Mesenteric fat pad (tissue), 1 donor: ENCODE results near the gene CERT1. TPM values are rescaled to one million over a fixed set of nuclear protein-coding genes. Genes with fewer than 3 reads are reported as not detected.
"Not testable (repeated sequence)": the region's sequence is repeated elsewhere in the genome, so short reads cannot be mapped to it uniquely, and the experiment has no call there.

Experiments
- DNase-seq: peaks from one replicate; pipeline ENCODE4 v3.0.0-alpha.2; 2020; ENCODE audit warnings: low spot score
- long read RNA-seq: library from polyadenylated mRNA; unstranded; transcript quantifications from one replicate; pipeline ENCODE4 v2.0.0, GENCODE V29; 2020
- total RNA-seq: library from RNA; stranded (reverse); fragmentation: NEBNext Ultra II Directional; extraction: Animal tissue kit (Norgen Biotek cat#: 25700); gene quantifications from one replicate; pipeline ENCODE4 v1.2.1, GENCODE V29; 2021
- donor health status: DM: yes; HTN: yes; CAD: no.

CERT1 gene, protein sequence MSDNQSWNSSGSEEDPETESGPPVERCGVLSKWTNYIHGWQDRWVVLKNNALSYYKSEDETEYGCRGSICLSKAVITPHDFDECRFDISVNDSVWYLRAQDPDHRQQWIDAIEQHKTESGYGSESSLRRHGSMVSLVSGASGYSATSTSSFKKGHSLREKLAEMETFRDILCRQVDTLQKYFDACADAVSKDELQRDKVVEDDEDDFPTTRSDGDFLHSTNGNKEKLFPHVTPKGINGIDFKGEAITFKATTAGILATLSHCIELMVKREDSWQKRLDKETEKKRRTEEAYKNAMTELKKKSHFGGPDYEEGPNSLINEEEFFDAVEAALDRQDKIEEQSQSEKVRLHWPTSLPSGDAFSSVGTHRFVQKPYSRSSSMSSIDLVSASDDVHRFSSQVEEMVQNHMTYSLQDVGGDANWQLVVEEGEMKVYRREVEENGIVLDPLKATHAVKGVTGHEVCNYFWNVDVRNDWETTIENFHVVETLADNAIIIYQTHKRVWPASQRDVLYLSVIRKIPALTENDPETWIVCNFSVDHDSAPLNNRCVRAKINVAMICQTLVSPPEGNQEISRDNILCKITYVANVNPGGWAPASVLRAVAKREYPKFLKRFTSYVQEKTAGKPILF
- total RNA-seq = 83.0 TPM
- long read RNA-seq, full-length matches to known transcripts = 65 of 126 reads
- long read RNA-seq, partial matches to known transcripts = 45 of 126 reads
- long read RNA-seq, other reads (novel, unspliced or antisense) = 16 of 126 reads

GRCh38 chr5:75511435-75512382 is at the start of gene CERT1, which contains the start of gene POLK:
CERT1 (minus strand) TSS chr5:75511629; CDS start chr5:75511207, 422 bp downstream.
POLK (plus strand) TSS chr5:75511891.
- DNase-seq = peak; percentile 98

- not testable (repeated sequence) for DNase-seq
Measured at GRCh38 chr5:75560655-75561054, 49.2 kb upstream of the CERT1 start.

DNA sequence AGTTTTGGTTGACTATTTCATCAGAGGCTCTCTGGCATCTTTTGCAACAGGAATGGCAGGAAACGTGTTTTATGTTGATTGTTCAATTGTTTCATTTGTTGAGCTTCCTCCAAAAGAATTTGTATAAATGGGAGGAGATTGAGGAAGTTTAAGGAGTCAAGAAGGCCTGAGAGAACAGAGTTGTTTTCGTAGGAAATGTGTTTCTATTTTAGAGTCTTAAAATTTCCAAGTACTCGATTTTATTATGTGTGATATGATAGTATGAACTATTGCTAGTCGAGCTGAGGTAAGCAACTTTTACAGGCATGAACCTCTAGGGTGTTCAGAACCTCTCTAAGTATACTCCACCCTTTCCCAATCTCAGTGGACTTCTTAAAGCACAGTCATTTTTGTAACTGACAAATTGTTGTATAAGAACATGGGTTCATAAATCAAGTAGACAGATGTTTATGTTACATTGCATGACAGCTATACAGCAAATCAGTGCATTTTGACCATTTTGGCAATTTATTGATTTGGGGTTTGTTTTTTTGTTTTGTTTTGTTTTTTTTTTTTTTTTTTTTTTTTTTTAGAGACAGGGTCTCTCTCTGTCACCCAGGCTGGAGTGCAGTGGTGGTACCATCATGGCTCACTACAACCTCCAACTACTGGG is 47.7 kb upstream of the CERT1 start:
- DNase-seq = no peak

GRCh38 chr5:75558221-75558620 is 46.8 kb upstream of the CERT1 start:
- no peak for DNase-seq

- no peak for DNase-seq
Measured at GRCh38 chr5:75553358-75553757, 41.9 kb upstream of the CERT1 start.

GRCh38 chr5:75552764-75553163 is 41.3 kb upstream of the CERT1 start:
- DNase-seq = no peak

DNA sequence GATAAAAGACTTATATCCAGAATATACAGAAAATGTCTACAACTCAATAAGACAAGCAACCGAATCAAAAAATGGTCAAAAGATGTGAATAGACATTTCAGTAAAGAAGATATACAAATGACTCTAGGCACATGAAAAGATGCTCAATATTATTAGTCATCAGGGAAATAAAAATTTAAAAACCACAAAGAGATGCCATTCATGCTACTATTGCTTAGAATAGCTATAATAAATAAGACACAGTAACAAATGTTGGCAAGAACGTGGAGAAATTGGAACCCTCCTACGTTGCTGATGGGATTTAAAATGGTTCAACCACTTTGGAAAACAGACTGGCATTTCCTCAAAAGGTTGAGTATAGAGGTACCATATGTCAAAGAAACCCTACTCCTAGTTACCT is 40.0 kb upstream of the CERT1 start:
- no peak for DNase-seq

DNA sequence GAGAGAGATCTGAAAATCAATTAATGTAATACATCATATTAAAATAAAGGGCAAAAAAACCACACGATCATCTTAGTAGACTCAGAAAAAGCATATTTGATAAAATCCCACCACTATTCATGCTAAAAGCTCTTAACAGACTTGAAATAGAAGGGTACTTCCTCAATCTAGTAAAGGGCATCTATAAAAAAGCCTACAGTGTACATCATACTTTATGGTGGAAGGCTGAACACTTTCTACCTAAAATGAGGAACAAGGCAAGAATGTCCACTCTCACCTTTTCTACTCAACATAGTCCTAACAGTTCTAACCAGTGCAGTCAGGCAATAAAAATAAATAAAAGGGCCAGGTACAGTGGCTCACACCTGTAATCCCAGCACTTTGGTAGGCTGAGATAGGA is 39.2 kb upstream of the CERT1 start:
- DNase-seq = no peak

DNA sequence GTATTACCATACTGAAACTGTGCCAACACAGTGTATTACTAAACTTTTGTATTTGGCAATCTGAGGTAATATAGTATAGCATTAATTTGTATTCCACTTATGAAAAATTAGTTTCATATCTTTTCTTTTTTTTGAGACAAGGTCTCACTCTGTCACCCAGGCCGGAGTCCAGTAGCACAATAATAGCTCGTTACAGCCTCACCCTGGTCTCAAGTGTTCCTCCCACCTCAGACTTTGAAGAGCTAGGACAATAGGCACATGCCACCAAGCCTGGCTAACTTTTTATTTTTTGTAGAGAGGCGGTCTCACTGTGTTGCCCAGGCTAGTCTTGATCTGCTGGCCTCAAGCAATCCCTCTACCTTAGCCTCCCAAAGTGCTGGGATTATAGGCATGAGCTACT is 36.4 kb upstream of the CERT1 start:
- DNase-seq = no peak

- no peak for DNase-seq
Measured at GRCh38 chr5:75546830-75547229, 35.4 kb upstream of the CERT1 start.

- DNase-seq = no peak
Measured at GRCh38 chr5:75545131-75545530, 33.7 kb upstream of the CERT1 start.

DNA sequence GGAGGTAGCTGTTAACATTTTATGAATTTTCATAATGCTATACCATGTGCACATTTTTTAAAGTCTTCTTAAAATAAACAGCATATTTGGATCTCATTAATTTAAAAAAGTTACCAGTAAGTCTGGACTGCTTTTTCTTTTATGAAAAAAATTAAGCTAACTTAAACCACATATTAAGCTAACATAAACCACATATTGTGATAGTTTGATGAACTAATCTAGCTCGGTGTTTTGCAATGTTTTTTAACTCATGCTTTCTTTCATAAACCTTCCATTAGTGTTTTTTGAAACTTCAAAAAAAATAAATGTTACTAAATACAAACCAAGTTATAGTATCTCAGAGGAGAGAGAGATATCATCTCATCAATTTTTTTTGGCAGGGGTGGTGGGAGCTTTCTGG is 26.8 kb upstream of the CERT1 start:
- DNase-seq = no peak

DNA sequence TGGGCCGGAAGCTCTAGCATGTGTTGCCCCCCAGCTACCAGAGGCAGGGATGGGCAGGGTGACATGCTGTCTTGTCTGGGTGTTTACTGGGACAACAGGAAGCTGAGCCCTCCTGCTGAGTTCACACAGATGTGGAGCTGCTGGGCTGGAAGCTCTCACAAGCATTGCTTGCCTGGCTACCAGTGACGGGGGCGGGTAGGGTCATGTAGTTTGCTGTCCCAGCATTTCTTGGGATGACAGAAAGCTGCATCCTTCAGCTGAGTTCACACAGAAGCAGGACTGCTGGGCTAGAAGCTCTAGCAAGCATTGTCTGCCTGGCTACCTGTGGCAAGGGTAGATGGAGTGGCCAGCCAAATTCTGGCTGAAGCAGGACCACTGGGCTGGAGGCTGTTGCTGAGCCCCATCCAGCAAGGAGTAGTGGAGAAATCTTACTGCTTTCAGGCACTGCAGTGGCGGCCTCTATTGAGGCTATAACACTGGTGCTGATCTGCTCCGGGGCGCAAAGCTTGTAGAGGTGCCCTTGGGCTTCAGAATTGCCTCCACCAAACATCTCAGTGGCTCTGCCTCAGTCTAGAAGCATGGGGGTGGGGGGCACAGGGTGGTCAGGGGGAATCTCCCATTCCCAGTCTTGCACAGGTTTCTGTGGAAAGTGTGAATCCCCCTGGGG is 25.4 kb upstream of the CERT1 start:
- no peak for DNase-seq

- no peak for DNase-seq
Measured at GRCh38 chr5:75536147-75536546, 24.7 kb upstream of the CERT1 start.

- no peak for DNase-seq
Measured at GRCh38 chr5:75534734-75535133, 23.3 kb upstream of the CERT1 start.

- DNase-seq = not testable (repeated sequence)
Measured at GRCh38 chr5:75533716-75534115, 22.3 kb upstream of the CERT1 start.

DNA sequence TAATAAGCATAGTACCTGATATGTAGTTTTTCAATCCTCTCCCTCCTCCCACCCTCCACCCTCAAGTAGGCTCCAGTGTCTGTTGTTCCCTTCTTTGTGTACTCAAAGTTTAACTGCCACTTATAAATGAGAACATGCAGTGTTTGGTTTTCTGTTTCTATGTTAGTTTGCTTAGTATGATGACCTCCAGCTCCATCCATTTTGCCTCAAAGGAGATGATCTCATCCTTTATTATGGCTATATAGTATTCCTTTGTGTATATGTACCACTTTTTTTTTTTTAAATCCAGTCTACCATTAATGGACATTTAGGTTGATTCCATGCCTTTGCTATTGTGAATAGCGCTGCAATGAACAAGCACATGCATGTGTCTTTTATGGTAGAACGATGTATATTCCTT is 20.8 kb upstream of the CERT1 start:
- no peak for DNase-seq

GRCh38 chr5:75529185-75529584 is 17.8 kb upstream of the CERT1 start:
- no peak for DNase-seq

DNA sequence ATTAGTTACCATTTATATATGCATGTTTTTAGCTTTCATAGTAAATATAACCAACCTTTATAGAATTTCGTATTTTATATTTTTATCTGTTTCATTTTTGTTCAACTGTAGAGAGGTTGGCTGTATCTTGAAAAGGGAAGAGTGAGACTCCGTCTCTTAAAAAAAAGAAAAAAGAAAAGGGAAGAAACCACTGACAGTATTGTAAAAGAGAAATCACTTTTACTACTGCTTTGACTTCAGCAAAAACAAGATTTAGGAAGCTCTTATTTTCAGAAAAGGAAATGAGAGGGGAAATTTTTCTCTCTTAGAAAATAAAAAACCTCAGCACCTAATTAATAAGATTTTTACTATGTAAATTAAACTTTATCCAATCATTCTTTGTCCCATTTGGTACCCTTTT is 14.6 kb upstream of the CERT1 start:
- no peak for DNase-seq

DNA sequence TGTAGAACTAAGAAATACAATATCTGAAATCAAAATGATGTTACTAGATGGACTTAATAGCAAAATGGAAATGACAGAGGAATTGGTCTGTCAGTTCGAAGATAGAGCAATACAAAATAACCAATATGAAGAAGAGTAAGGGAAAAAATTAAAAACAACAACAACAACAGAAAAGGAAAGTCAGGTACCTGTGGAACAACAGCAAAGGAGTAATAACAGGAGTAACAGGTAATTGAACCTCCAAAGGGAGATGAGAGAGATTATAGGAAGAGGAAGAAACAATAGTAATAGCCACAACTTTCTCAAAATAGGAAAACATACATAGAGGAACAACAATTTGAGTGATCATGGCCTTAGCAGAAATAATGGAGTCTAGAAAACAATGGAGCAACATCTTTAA is 13.9 kb upstream of the CERT1 start:
- DNase-seq = no peak
